A549 (cell line): Measurements from ENCODE around the gene SLC25A3. TPM values are rescaled to one million over a fixed set of nuclear protein-coding genes. Genes with fewer than 3 reads are reported as not detected.
A peak's percentile ranks its signal among the peaks of the same experiment; 100 is the strongest.

Experiments
- ATAC-seq, 2 experiments: fragments of 200-7000 bp in 1 of 2; fragments of >200 bp in 1 of 2; cut with Nextera tagmentation in 1 of 2; cut with Tn5 transposase in 1 of 2; 3 replicates each; pipeline versions ENCODE4 v1.8.0 to v1.9.1; 2018 to 2020; ENCODE audit warnings: mild to moderate bottlenecking in 1 of 2, moderate library complexity in 1 of 2
- CTCF ChIA-PET: fragments of 300-600 bp; sonication (Branson Sonifier 250); formaldehyde crosslinking; extraction: SDS; loops from one replicate; lab custom pipeline; 2021; ENCODE audit warnings: antibody characterized with exemption, inconsistent platforms; lab: Yijun Ruan, JAX
- POLR2A ChIA-PET: fragments of 350-600 bp; formaldehyde crosslinking; extraction: SDS; loops from one replicate; lab custom pipeline; 2021; ENCODE audit warnings: antibody characterized with exemption, inconsistent platforms; lab: Yijun Ruan, JAX
- DNase-seq, 2 experiments: peaks; one replicate each; pipeline versions ENCODE4 v3.0.0 to v3.0.0-alpha.2; 2011 to 2016; ENCODE audit warnings: low read depth in 1 of 2, low spot score in 1 of 2
- FAIRE-seq: peaks from 2 replicates; lab custom pipeline; 2011; peaks lifted over from hg19 to GRCh38; lab: Jason Lieb, UNC
- H3K27ac ChIP-seq, 2 experiments: fragments of >200 bp; sonication (Bioruptor Twin); formaldehyde crosslinking; 3 replicates each; pipeline ENCODE4 v1.5.1; 2016 to 2017
- H3K4me1 ChIP-seq: fragments of >200 bp; sonication (Bioruptor Twin); formaldehyde crosslinking; 3 replicates; pipeline ENCODE4 v1.6.1; 2016
- H3K4me2 ChIP-seq: fragments of >200 bp; sonication (Bioruptor Twin); formaldehyde crosslinking; 3 replicates; pipeline ENCODE4 v1.6.1; 2016
- H3K4me3 ChIP-seq: fragments of >200 bp; sonication (Bioruptor Twin); formaldehyde crosslinking; 3 replicates; pipeline ENCODE4 v1.5.1; 2016
- H3K9me3 ChIP-seq: fragments of >200 bp; sonication (Bioruptor Twin); formaldehyde crosslinking; 3 replicates; pipeline ENCODE4 v1.6.1; 2016
- CHD2 ChIP-seq: fragments of 150-350 bp; IDR thresholded peaks from 2 replicates; pipeline ENCODE4 v1.6.1; 2014; ENCODE audit warnings: low read length; ENCODE audit not compliant: partially characterized antibody
- CHD4 ChIP-seq: fragments of 200-600 bp; sonication (generic); IDR thresholded peaks from 2 replicates; pipeline ENCODE4 v1.6.1; 2016; ENCODE audit warnings: antibody characterized with exemption, mild to moderate bottlenecking, borderline replicate concordance
- EP300 ChIP-seq, 2 experiments: fragments of >200 bp; sonication (Bioruptor Twin); formaldehyde crosslinking; IDR thresholded peaks; 2 replicates in 1 of 2; 3 replicates in 1 of 2; pipeline ENCODE4 v1.6.1; 2016 to 2017
- FOSB ChIP-seq: fragments of 250-450 bp; sonication (Bioruptor Pico); IDR thresholded peaks from 2 replicates; pipeline ENCODE4 v1.5.0; 2020; ENCODE audit warnings: mild to moderate bottlenecking, moderate library complexity
- HDAC2 ChIP-seq: fragments of 200-600 bp; sonication (generic); IDR thresholded peaks from 2 replicates; pipeline ENCODE4 v1.6.1; 2016
- HES2 ChIP-seq: fragments of >200 bp; sonication (Bioruptor Twin); formaldehyde crosslinking; IDR thresholded peaks from 2 replicates; pipeline ENCODE4 v1.6.1; 2016
- HOXB13 ChIP-seq: fragments of 250-450 bp; sonication (Bioruptor Pico); IDR thresholded peaks from 2 replicates; pipeline ENCODE4 v1.5.0; 2020; ENCODE audit warnings: low read depth, mild to moderate bottlenecking, moderate library complexity
- KDM1A ChIP-seq: fragments of 200-600 bp; sonication (generic); IDR thresholded peaks from 2 replicates; pipeline ENCODE4 v1.6.1; 2016; ENCODE audit warnings: low read depth, mild to moderate bottlenecking
- KDM5A ChIP-seq: fragments of 200-600 bp; sonication (generic); IDR thresholded peaks from 2 replicates; pipeline ENCODE4 v1.6.1; 2016; ENCODE audit warnings: antibody characterized with exemption, mild to moderate bottlenecking
- MAFK ChIP-seq: fragments of 450-650 bp; IDR thresholded peaks from 2 replicates; pipeline ENCODE4 v1.6.1; 2014; ENCODE audit not compliant: partially characterized antibody
- NFE2L2 ChIP-seq: fragments of 150-350 bp; conservative IDR thresholded peaks from 2 replicates; pipeline ENCODE4 v1.6.1; 2014; ENCODE audit warnings: low read length
- POLR2A ChIP-seq: IDR thresholded peaks from 2 replicates; pipeline ENCODE4 v1.6.1; 2012; ENCODE audit warnings: mild to moderate bottlenecking, low read length
- POLR2AphosphoS2 ChIP-seq: conservative IDR thresholded peaks from 2 replicates; pipeline ENCODE4 v1.6.1; 2012; ENCODE audit warnings: low read length, improper control_type of control experiment, inconsistent platforms
- RAD21 ChIP-seq, 2 experiments: fragments of >200 bp in 1 of 2; sonication (Bioruptor Twin) in 1 of 2; formaldehyde crosslinking in 1 of 2; IDR thresholded peaks in 1 of 2; conservative IDR thresholded peaks in 1 of 2; 2 replicates in 1 of 2; 3 replicates in 1 of 2; pipeline ENCODE4 v1.6.1; 2012 to 2018; ENCODE audit warnings: inconsistent platforms in 1 of 2
- RCOR1 ChIP-seq: fragments of 150-350 bp; IDR thresholded peaks from 2 replicates; pipeline ENCODE4 v1.6.1; 2014; ENCODE audit warnings: antibody characterized with exemption, low read length, low read depth
- REST ChIP-seq: fragments of 200-600 bp; sonication (generic); IDR thresholded peaks from 2 replicates; pipeline ENCODE4 v1.6.1; 2016; ENCODE audit warnings: antibody characterized with exemption, mild to moderate bottlenecking, moderate library complexity
- RFX5 ChIP-seq: fragments of 450-650 bp; IDR thresholded peaks from 2 replicates; pipeline ENCODE4 v1.7.1; 2014; ENCODE audit warnings: antibody characterized with exemption, mild to moderate bottlenecking, moderate library complexity
- RNF2 ChIP-seq: fragments of 200-600 bp; sonication (generic); IDR thresholded peaks from 2 replicates; pipeline ENCODE4 v1.6.1; 2016; ENCODE audit warnings: low read depth, mild to moderate bottlenecking, antibody characterized with exemption, moderate library complexity, borderline replicate concordance
- SMC3 ChIP-seq: fragments of >200 bp; sonication (Bioruptor Twin); formaldehyde crosslinking; IDR thresholded peaks from 3 replicates; pipeline ENCODE4 v1.6.1; 2018; ENCODE audit warnings: inconsistent platforms
- SREBF2 ChIP-seq: fragments of 450-650 bp; IDR thresholded peaks from 2 replicates; pipeline ENCODE4 v1.6.1; 2014; ENCODE audit warnings: mild to moderate bottlenecking, moderate library complexity
- TP53 ChIP-seq: fragments of 250-450 bp; sonication (Bioruptor Pico); IDR thresholded peaks from 2 replicates; pipeline ENCODE4 v1.5.0; 2021; ENCODE audit warnings: mild to moderate bottlenecking, moderate library complexity
- ZNF302 ChIP-seq: fragments of 250-450 bp; sonication (Bioruptor Pico); IDR thresholded peaks from 2 replicates; pipeline ENCODE4 v1.9.0; 2021; ENCODE audit warnings: inconsistent platforms, mild to moderate bottlenecking, moderate library complexity
- ZSCAN20 ChIP-seq: fragments of 250-450 bp; sonication (Bioruptor Pico); IDR thresholded peaks from 2 replicates; pipeline ENCODE4 v1.8.0; 2022; ENCODE audit warnings: mild to moderate bottlenecking, moderate library complexity
- WGBS: methylation state at CpG from one replicate; pipeline ENCODE4 v1.1.6; 2017; ENCODE audit errors: missing lambda C conversion rate; 5-methylcytosine and 5-hydroxymethylcytosine counted together
- polyA plus RNA-seq, 4 experiments: library from polyadenylated mRNA; depleted of rRNA in 3 of 4; stranded (reverse); fragments of >200 nt; fragmentation: RNase III in 1 of 4; extraction: RNeasy Plus Mini Kit Qiagen cat#74134 plus additional on column Dnase treatment in 1 of 4; gene quantifications; 2 replicates in 3 of 4; 3 replicates in 1 of 4; pipeline ENCODE4 v1.2.3, GENCODE V29; 2011 to 2017
- TF ChIP-seq, protein P1 (sequence below): fragments of >200 bp; sonication (Bioruptor Twin); formaldehyde crosslinking; IDR thresholded peaks from 3 replicates; pipeline ENCODE4 v1.5.1; 2016
- TF ChIP-seq, protein P2 (sequence below): fragments of >200 bp; sonication (Bioruptor Twin); formaldehyde crosslinking; IDR thresholded peaks from 3 replicates; pipeline ENCODE4 v1.6.1; 2016
- TF ChIP-seq, protein P3 (sequence below): IDR thresholded peaks from 2 replicates; pipeline ENCODE4 v1.6.1; 2012; ENCODE audit warnings: low read depth, borderline replicate concordance
- TF ChIP-seq, protein P4 (sequence below): fragments of 250-450 bp; sonication (Bioruptor Pico); IDR thresholded peaks from 2 replicates; pipeline ENCODE4 v1.5.0; 2020; ENCODE audit warnings: low read depth, mild to moderate bottlenecking, moderate library complexity

Gene SLC25A3
- polyA plus RNA-seq, 2 of the 4 experiments (the other 2 are of a cell fraction), result 790 to 1,232 TPM

DNA sequence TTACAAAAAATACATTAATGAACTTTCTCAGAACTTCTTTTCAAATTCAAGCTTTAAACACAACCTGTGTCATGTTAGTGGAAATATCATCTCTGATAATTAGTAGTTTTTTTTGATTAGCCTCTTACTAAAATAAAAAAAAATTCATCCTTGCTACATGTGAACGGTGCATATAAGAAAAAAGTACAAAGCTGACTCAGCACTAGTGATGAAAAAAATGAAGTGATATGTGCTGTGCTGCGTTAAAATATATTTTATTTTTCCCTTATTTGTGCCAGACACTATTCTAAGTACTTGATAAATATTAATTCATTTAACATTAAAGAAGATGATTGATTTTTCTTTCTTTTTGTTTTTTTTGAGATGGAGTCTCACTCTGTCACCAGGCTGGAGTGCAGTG, 43.6 kb downstream of the SLC25A3 start:
- POLR2A ChIA-PET, result no interaction called here
- CTCF ChIA-PET, result interaction anchor here (0.5 to 2.5 kb wide), 2 partner anchors 65 to 70 kb away, joined by 3 to 10 read pairs; no protein-coding TSS in a partner anchor
- DNase-seq, result no peak
- no peak for ATAC-seq
- no peak for FAIRE-seq
- 87% methylated on average over 2 of the region's 2 CpGs for WGBS
- Histone ChIP-seq H3K27ac (no peak overlapping the region), H3K9me3 (no peaks in the 10 kb centered on the region), H3K4me1 (peaks cover 20% of the 10 kb centered on the region), H3K4me3 (no peak overlapping the region), H3K4me2 (no peak overlapping the region)
- TF ChIP-seq SMC3 (no peak), RCOR1 (no peak), MAFK (peak; percentile 87)
- TF ChIP-seq, protein P1, sequence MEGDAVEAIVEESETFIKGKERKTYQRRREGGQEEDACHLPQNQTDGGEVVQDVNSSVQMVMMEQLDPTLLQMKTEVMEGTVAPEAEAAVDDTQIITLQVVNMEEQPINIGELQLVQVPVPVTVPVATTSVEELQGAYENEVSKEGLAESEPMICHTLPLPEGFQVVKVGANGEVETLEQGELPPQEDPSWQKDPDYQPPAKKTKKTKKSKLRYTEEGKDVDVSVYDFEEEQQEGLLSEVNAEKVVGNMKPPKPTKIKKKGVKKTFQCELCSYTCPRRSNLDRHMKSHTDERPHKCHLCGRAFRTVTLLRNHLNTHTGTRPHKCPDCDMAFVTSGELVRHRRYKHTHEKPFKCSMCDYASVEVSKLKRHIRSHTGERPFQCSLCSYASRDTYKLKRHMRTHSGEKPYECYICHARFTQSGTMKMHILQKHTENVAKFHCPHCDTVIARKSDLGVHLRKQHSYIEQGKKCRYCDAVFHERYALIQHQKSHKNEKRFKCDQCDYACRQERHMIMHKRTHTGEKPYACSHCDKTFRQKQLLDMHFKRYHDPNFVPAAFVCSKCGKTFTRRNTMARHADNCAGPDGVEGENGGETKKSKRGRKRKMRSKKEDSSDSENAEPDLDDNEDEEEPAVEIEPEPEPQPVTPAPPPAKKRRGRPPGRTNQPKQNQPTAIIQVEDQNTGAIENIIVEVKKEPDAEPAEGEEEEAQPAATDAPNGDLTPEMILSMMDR, result no peak

- POLR2A ChIA-PET, result no interaction called here
- no peak overlapping the region for H3K4me2 ChIP-seq
- peaks cover 28% of the 10 kb centered on the region for H3K4me1 ChIP-seq
- no peaks in the 10 kb centered on the region for H3K9me3 ChIP-seq
- no peak for DNase-seq
- WGBS, result 96% methylated on average over 2 of the region's 2 CpGs
- H3K27ac ChIP-seq, result no peak overlapping the region
- ATAC-seq, result no peak
- CTCF ChIA-PET, result interaction anchor here (2.5 kb wide), 1 partner anchor 71 kb away, joined by 10 read pairs; no protein-coding TSS in a partner anchor
- FAIRE-seq, result no peak
- TF ChIP-seq, protein P2, sequence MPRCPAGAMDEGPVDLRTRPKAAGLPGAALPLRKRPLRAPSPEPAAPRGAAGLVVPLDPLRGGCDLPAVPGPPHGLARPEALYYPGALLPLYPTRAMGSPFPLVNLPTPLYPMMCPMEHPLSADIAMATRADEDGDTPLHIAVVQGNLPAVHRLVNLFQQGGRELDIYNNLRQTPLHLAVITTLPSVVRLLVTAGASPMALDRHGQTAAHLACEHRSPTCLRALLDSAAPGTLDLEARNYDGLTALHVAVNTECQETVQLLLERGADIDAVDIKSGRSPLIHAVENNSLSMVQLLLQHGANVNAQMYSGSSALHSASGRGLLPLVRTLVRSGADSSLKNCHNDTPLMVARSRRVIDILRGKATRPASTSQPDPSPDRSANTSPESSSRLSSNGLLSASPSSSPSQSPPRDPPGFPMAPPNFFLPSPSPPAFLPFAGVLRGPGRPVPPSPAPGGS, result no peak
- no peak for TF ChIP-seq ZSCAN20 (CRISPR knock-in tag)
- TF ChIP-seq SREBF2, result no peak
- TF ChIP-seq HDAC2, result no peak
- no peak for TF ChIP-seq RFX5
- no peak for TF ChIP-seq RAD21 (conservative IDR thresholded peaks at IDR 0.05 in 1 of 2, IDR thresholded peaks at IDR 0.05 in 1 of 2)
- no peak for TF ChIP-seq EP300 (IDR thresholded peaks at IDR 0.05)
- no peak for TF ChIP-seq POLR2A
- TF ChIP-seq CHD2, result no peak
- TF ChIP-seq TP53 (CRISPR knock-in tag), result no peak
- no peak for TF ChIP-seq KDM1A
- no peak for TF ChIP-seq HES2
- no peak for TF ChIP-seq POLR2AphosphoS2
- TF ChIP-seq, protein P3, sequence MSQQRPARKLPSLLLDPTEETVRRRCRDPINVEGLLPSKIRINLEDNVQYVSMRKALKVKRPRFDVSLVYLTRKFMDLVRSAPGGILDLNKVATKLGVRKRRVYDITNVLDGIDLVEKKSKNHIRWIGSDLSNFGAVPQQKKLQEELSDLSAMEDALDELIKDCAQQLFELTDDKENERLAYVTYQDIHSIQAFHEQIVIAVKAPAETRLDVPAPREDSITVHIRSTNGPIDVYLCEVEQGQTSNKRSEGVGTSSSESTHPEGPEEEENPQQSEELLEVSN, result no peak
- no peak for TF ChIP-seq RNF2
- H3K4me3 ChIP-seq, result no peak overlapping the region
Observed at GRCh38 chr12:98638009-98638408, 44.5 kb downstream of the SLC25A3 start.

GRCh38 chr12:98639491-98639890, 46.0 kb downstream of the SLC25A3 start:
- H3K4me1 ChIP-seq, result peaks cover 29% of the 10 kb centered on the region
- no peak overlapping the region for H3K27ac ChIP-seq
- no peaks in the 10 kb centered on the region for H3K9me3 ChIP-seq
- CTCF ChIA-PET, result interaction anchor here (0.6 to 1.9 kb wide), 8 partner anchors 11 to 1513 kb away, joined by 3 to 5 read pairs (median 4); no protein-coding TSS in a partner anchor
- FAIRE-seq (no peak), ATAC-seq (no peak), DNase-seq (no peak)
- no peak overlapping the region for H3K4me2 ChIP-seq
- POLR2A ChIA-PET, result no interaction called here
- no peak overlapping the region for H3K4me3 ChIP-seq
- 95% methylated on average over 3 of the region's 3 CpGs for WGBS
- TF ChIP-seq, protein P4, sequence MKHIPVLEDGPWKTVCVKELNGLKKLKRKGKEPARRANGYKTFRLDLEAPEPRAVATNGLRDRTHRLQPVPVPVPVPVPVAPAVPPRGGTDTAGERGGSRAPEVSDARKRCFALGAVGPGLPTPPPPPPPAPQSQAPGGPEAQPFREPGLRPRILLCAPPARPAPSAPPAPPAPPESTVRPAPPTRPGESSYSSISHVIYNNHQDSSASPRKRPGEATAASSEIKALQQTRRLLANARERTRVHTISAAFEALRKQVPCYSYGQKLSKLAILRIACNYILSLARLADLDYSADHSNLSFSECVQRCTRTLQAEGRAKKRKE, result no peak
- no peak for TF ChIP-seq HOXB13 (CRISPR knock-in tag)
- no peak for TF ChIP-seq FOSB (CRISPR knock-in tag)
- no peak for TF ChIP-seq REST
- no peak for TF ChIP-seq KDM5A
- TF ChIP-seq NFE2L2, result no peak
- TF ChIP-seq RCOR1, result no peak
- no peak for TF ChIP-seq MAFK
- no peak for TF ChIP-seq ZNF302 (CRISPR knock-in tag)
- no peak for TF ChIP-seq SMC3
- no peak for TF ChIP-seq CHD4
